ENCODE data around the gene HLA-DQA1.

The HLA-DQA1 gene

DNA sequence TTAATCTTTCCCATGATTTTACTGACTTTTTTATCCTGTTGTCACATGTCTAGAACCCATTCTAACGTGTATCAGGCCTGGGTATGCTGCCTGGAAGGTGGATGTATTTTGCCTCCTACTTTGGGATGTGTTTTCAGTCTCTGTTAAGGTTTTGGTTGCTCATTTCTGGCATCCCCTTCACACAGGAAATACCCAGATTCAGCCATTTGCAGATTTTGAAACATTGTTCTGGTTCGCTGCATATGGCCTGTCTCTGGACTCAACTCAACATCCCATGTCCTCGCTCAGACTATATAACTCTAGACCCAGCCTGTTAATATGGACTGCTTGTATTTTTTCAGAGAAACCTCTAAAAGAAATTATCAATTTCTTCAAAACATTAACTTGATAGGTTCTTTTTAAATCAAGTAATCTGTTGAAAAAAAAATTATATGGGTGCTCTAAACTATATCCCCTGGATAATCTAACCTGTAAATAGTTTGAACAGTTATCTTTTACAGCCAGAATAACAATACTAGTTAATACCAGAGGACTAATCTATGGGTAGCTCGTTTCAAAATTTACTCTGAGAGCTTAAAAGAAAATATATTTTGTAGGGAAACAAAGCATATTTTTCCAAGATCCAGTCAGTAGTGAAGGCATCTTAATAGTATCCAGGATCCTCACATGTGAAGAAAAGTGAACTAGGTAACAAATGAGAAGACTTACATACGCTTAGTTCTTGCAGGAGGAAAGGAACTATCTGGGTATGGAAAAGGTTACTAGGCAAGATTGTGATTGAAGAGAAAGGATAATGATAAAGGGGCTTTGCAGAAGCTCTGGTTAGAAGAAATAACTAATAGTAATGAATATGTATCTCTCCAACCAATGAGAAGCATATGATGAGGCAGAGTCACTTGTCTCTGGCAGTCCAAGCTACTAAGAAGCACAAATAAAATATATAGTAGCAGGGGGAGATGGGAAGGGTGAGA lies 52.6 kb downstream of the HLA-DQA1 start:
- TF ChIP-seq, protein P1, sequence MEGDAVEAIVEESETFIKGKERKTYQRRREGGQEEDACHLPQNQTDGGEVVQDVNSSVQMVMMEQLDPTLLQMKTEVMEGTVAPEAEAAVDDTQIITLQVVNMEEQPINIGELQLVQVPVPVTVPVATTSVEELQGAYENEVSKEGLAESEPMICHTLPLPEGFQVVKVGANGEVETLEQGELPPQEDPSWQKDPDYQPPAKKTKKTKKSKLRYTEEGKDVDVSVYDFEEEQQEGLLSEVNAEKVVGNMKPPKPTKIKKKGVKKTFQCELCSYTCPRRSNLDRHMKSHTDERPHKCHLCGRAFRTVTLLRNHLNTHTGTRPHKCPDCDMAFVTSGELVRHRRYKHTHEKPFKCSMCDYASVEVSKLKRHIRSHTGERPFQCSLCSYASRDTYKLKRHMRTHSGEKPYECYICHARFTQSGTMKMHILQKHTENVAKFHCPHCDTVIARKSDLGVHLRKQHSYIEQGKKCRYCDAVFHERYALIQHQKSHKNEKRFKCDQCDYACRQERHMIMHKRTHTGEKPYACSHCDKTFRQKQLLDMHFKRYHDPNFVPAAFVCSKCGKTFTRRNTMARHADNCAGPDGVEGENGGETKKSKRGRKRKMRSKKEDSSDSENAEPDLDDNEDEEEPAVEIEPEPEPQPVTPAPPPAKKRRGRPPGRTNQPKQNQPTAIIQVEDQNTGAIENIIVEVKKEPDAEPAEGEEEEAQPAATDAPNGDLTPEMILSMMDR (IDR thresholded peaks at IDR 0.05; ENCODE audit: control extremely low read depth, extremely low read depth, low read depth, missing control alignments): no peak
- peak; percentile 38 for DNase-seq (ENCODE audit: extremely low spot score)
- CTCF ChIA-PET: interaction anchor here (1.5 to 1.9 kb wide), 2 partner anchors 10 to 276 kb away, joined by 3 to 7 read pairs; no protein-coding TSS in a partner anchor

DNA sequence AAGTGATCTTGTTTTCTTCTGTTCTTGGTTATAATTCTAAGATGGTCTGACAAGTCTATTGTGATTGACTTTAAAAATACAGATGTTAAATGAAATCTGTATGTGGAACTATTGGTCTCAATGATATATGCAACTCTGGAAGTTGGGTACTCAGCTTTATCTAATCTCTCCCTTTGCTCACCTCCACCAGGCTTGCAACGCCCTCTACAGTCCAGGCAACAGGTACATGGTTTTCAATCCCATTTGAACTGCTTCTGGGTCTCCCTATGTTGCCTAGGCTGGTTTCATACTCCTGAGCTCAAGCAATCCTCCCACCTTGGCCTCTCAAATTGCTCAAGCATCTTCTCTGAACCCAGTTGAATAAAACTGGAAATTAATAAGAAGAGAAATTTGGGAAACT lies 54.8 kb downstream of the HLA-DQA1 start:
- TF ChIP-seq, protein P1 (IDR thresholded peaks at IDR 0.05; ENCODE audit: control extremely low read depth, extremely low read depth, low read depth, missing control alignments): peak; percentile 61
- ChIA-PET POLR2A (interaction anchor here (0.6 kb wide), 1 partner anchor 69 kb away, joined by 3 read pairs; no protein-coding TSS in a partner anchor), CTCF (interaction anchor here (0.6 to 1.9 kb wide), 16 partner anchors 8 to 268 kb away, joined by 3 to 10 read pairs (median 4); partner anchors contain the start of genes HLA-DQA1, HLA-DQB1, HLA-DRA and HLA-DRB1)
- peak; percentile 28 for DNase-seq (ENCODE audit: extremely low spot score)

More for the DNA sequence above, 52.6 kb downstream of the HLA-DQA1 start:
- POLR2A ChIA-PET: interaction anchor here (0.6 to 1.0 kb wide), 4 partner anchors 23 to 340 kb away, joined by 3 to 5 read pairs (median 4); partner anchors contain the start of genes HLA-DQB1 and HLA-DRB1
